K562 (cell line): ENCODE data around the gene NR5A1. TPM values are rescaled to one million over a fixed set of nuclear protein-coding genes. Genes with fewer than 3 reads are reported as not detected.
A peak's percentile ranks its signal among the peaks of the same experiment; 100 is the strongest.

Experiments
- BACH1 ChIP-seq: fragments of 200-800 bp; sonication (Bioruptor generic); IDR thresholded peaks from 2 replicates; pipeline ENCODE4 v1.6.1; 2016; ENCODE audit warnings: missing genetic modification characterization, missing compliant biosample characterization
- CCNT2 ChIP-seq: IDR thresholded peaks from 2 replicates; pipeline ENCODE4 v1.6.1; 2011; ENCODE audit warnings: borderline replicate concordance, low read depth, mild to moderate bottlenecking, moderate library complexity, mixed read lengths, low read length; ENCODE audit not compliant: insufficient read length; ENCODE audit errors: extremely low read depth
- CREM ChIP-seq: IDR thresholded peaks from 2 replicates; pipeline ENCODE4 v1.6.1; 2014; ENCODE audit warnings: antibody characterized with exemption, low read depth
- FOXK2 ChIP-seq, 2 experiments: fragments of 450-650 bp; IDR thresholded peaks in 1 of 2; conservative IDR thresholded peaks in 1 of 2; 2 replicates each; pipeline ENCODE4 v1.6.1; 2016; ENCODE audit warnings: low read depth in 2 of 2, mild to moderate bottlenecking in 1 of 2
- JUNB ChIP-seq: fragments of 450-650 bp; formaldehyde crosslinking; conservative IDR thresholded peaks from 2 replicates; pipeline ENCODE4 v1.4.0; 2020; ENCODE audit warnings: mild to moderate bottlenecking
- ZBTB40 ChIP-seq, 2 experiments: fragments of 450-650 bp in 1 of 2; sonication (generic) in 1 of 2; formaldehyde crosslinking in 1 of 2; IDR thresholded peaks; 2 replicates each; pipeline versions ENCODE4 v1.7.1 to v1.9.0; 2016 to 2022; ENCODE audit warnings: inconsistent platforms in 1 of 2, mild to moderate bottlenecking in 1 of 2, missing genetic modification reagents in 1 of 2
- polyA plus RNA-seq, 8 experiments: library from polyadenylated mRNA; depleted of rRNA in 4 of 8; stranded (reverse) in 5 of 8; unstranded in 3 of 8; fragments of >200 nt; fragmentation: Nextera tagmentation in 2 of 8; fragmentation: Illumina TruSeq in 1 of 8; extraction: Ambion mirVana in 2 of 8; extraction: Trizol in 1 of 8; gene quantifications; 2 replicates each; pipeline versions ENCODE4 v1.2.1 to v1.2.3, GENCODE V29; 2011 to 2014; ENCODE audit warnings: inconsistent platforms in 1 of 8, missing spikeins in 1 of 8
- total RNA-seq, 7 experiments: library from RNA; depleted of rRNA in 6 of 7; stranded (reverse); fragments of >200 nt in 6 of 7; fragmentation: Illumina TruSeq in 2 of 7; extraction: Trizol in 2 of 7; gene quantifications; 2 replicates each; pipeline versions ENCODE4 v1.2.1 to v1.2.3, GENCODE V29; 2011 to 2021; ENCODE audit warnings: low replicate concordance in 1 of 7
- TF ChIP-seq, protein P1 (sequence below): fragments of 250-450 bp; sonication (Bioruptor Pico); IDR thresholded peaks from 2 replicates; pipeline ENCODE4 v1.4.0; 2020

NR5A1 gene
- total and polyA plus RNA-seq, 9 of the 15 experiments (the other 6 are each of a cell fraction or from before 2014, with no cell fraction given): 0.11 to 0.32 (median 0.20) TPM; not detected in 6

DNA sequence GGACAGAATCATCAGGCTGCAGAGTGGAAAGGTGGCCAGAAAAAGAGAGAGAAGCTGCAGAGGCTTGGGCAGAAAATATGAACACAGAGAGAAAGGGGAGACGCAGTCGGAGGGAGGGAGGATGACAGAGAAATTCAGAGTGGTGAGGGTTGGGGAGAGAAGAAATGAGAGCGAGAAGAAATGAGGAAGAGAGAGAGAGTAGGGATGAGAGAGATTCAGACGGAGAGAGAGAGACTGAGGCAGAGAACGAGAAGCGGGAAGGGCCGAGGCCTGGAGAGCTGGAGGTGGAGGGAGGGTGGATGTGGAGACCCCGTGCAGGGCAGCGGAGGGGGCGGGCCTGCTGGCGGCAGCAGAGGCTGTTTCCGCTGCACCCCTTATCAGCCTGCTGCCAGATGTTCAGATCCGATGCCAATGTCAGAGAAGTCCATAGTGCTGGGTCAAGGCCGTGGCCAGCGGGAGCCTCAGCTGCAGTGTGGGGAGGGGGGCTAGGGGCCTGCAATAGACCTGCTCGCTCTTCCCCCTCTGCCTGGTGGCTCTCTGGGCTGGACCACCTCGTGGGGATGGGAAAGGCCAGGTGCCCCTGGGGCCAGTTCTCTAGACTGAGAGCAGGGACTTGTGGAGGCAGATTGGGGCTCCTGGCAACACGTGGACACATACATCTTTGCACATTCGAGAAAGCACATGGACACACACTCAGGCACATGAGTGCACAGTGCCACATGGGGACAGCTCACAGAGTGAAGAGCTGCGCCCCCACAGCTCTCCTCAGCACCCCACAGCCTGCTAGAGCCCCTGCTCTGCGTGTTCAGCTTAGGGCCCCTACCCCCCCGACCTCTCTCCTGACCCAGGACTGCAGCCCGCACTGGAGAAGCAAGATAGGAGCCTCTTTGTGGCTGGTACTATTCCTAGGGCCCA, 4.9 kb upstream of the NR5A1 start (continued):
- TF ChIP-seq, protein P1, sequence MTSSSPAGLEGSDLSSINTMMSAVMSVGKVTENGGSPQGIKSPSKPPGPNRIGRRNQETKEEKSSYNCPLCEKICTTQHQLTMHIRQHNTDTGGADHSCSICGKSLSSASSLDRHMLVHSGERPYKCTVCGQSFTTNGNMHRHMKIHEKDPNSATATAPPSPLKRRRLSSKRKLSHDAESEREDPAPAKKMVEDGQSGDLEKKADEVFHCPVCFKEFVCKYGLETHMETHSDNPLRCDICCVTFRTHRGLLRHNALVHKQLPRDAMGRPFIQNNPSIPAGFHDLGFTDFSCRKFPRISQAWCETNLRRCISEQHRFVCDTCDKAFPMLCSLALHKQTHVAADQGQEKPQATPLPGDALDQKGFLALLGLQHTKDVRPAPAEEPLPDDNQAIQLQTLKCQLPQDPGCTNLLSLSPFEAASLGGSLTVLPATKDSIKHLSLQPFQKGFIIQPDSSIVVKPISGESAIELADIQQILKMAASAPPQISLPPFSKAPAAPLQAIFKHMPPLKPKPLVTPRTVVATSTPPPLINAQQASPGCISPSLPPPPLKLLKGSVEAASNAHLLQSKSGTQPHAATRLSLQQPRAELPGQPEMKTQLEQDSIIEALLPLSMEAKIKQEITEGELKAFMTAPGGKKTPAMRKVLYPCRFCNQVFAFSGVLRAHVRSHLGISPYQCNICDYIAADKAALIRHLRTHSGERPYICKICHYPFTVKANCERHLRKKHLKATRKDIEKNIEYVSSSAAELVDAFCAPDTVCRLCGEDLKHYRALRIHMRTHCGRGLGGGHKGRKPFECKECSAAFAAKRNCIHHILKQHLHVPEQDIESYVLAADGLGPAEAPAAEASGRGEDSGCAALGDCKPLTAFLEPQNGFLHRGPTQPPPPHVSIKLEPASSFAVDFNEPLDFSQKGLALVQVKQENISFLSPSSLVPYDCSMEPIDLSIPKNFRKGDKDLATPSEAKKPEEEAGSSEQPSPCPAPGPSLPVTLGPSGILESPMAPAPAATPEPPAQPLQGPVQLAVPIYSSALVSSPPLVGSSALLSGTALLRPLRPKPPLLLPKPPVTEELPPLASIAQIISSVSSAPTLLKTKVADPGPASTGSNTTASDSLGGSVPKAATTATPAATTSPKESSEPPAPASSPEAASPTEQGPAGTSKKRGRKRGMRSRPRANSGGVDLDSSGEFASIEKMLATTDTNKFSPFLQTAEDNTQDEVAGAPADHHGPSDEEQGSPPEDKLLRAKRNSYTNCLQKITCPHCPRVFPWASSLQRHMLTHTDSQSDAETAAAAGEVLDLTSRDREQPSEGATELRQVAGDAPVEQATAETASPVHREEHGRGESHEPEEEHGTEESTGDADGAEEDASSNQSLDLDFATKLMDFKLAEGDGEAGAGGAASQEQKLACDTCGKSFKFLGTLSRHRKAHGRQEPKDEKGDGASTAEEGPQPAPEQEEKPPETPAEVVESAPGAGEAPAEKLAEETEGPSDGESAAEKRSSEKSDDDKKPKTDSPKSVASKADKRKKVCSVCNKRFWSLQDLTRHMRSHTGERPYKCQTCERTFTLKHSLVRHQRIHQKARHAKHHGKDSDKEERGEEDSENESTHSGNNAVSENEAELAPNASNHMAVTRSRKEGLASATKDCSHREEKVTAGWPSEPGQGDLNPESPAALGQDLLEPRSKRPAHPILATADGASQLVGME: no peak
- TF ChIP-seq ZBTB40 (IDR thresholded peaks at IDR 0.05) (peak; percentile 41; the same call in 1 of the 2 replicates), ZBTB40 (CRISPR knock-in tag; IDR thresholded peaks at IDR 0.05) (no peak), CCNT2 (peak; percentile 38), BACH1 (tag) (no peak), FOXK2 (conservative IDR thresholded peaks at IDR 0.05 in 1 of 2, IDR thresholded peaks at IDR 0.05 in 1 of 2; ENCODE audit: low read depth in 2 of 2) (no peak), JUNB (CRISPR knock-in tag) (no peak), CREM (peak; percentile 22; the same call in 1 of the 2 replicates)
